ENCODE data around the gene RNF145. TPM values are rescaled to one million over a fixed set of nuclear protein-coding genes. Genes with fewer than 3 reads are reported as not detected.

RNF145 gene
- total RNA-seq, 2 experiments from 2014 or later = 77.5 to 87.5 TPM

DNA sequence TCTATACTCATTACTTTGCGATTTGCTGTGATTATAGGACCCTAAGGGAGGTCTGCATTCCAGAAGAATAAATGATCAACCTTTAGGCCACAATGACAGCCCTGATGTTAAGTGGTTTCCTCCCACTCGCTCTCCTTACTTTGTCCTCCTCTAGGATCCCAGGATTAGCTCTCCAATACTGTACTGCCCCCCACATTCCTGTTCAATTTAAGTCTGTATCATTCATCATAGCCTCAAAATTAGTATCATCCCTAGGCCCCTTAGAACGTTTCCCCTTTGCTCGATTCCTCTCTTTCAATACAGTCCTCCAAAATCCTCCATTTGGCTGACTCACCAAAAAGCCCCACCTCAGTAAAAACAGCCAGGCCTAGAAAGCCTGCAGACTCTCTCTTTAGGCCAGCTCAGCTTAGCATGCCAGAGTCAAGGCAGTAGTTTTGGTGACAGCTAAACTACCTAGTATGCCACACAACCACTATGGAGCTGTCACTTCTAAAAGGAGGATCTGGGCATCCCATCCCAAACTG, 24.4 kb downstream of the RNF145 start:
- TF ChIP-seq, protein P1, sequence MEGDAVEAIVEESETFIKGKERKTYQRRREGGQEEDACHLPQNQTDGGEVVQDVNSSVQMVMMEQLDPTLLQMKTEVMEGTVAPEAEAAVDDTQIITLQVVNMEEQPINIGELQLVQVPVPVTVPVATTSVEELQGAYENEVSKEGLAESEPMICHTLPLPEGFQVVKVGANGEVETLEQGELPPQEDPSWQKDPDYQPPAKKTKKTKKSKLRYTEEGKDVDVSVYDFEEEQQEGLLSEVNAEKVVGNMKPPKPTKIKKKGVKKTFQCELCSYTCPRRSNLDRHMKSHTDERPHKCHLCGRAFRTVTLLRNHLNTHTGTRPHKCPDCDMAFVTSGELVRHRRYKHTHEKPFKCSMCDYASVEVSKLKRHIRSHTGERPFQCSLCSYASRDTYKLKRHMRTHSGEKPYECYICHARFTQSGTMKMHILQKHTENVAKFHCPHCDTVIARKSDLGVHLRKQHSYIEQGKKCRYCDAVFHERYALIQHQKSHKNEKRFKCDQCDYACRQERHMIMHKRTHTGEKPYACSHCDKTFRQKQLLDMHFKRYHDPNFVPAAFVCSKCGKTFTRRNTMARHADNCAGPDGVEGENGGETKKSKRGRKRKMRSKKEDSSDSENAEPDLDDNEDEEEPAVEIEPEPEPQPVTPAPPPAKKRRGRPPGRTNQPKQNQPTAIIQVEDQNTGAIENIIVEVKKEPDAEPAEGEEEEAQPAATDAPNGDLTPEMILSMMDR (IDR thresholded peaks at IDR 0.05) = no peak
- no peak overlapping the region for H3K4me3 Mint-ChIP-seq
- CTCF ChIA-PET = interaction anchor here (2.2 to 2.5 kb wide), 2 partner anchors 10 to 28 kb away, joined by 6 to 14 read pairs; no protein-coding TSS in a partner anchor
- H3K27me3 Mint-ChIP-seq = no peaks in the 10 kb centered on the region
- ATAC-seq (peak; percentile 87), DNase-seq (peak; percentile 61)
- intact Hi-C loops (cut with micrococcal nuclease) = no loop called here
- POLR2A ChIA-PET = interaction anchor here (1.4 kb wide), 1 partner anchor 22 kb away, joined by 4 read pairs; no protein-coding TSS in a partner anchor
- H3K36me3 Mint-ChIP-seq (ENCODE audit: low read depth) = peaks cover 47% of the 10 kb centered on the region
- peak overlapping the region; percentile 84 for H3K27ac Mint-ChIP-seq
- H3K4me1 Mint-ChIP-seq (ENCODE audit: low read depth) = peaks cover 74% of the 10 kb centered on the region
- H3K9me3 Mint-ChIP-seq = no peaks in the 10 kb centered on the region

DNA sequence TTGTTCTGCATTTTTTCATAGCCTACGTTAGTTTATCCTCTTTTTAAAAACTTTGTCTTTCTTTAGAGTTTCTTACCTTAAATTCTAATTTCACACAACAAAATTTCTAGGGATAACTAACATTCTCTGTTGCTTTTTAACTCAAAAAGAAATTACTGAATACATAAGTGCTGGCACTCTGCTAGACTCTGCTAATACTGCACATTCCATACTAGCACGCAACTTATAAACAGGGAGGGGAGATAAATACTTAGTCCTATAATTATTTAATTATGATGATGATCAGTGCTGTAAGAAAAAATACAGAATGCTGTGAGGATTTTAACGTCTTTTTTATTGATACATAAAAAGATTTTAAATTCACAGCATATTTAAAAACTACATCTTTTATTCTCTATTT, 25.1 kb downstream of the RNF145 start:
- no peaks in the 10 kb centered on the region for H3K9me3 Mint-ChIP-seq
- intact Hi-C loops (cut with micrococcal nuclease) = no loop called here
- TF ChIP-seq, protein P1 (IDR thresholded peaks at IDR 0.05) = no peak
- H3K27ac Mint-ChIP-seq = peak overlapping the region; percentile 17
- no peak overlapping the region for H3K4me3 Mint-ChIP-seq
- ChIA-PET POLR2A (interaction anchor here (1.4 kb wide), 1 partner anchor 23 kb away, joined by 4 read pairs; no protein-coding TSS in a partner anchor), CTCF (no interaction called here)
- H3K36me3 Mint-ChIP-seq (ENCODE audit: low read depth) = peaks cover 41% of the 10 kb centered on the region
- no peaks in the 10 kb centered on the region for H3K27me3 Mint-ChIP-seq
- H3K4me1 Mint-ChIP-seq (ENCODE audit: low read depth) = peaks cover 74% of the 10 kb centered on the region
- DNase-seq = no peak
- ATAC-seq = no peak

DNA sequence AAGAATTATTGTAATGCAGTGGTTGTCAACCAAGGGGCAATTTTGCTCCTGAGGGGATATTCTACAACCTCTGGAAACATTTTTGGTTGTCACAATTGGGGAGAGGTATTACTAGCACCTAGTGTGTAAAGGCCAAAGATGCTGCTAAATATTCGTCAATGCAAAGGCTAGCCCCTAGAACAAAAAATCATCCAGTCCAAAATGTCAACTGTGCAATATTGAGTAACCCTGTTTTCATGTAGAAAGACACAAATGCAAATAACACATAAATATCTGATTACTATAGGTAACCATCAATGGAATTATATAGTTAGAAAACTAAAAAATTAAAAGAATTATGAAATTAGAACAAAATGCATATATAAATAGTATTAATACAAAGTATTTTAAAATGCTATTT, 26.1 kb downstream of the RNF145 start:
- intact Hi-C loops (cut with micrococcal nuclease) = no loop called here
- peaks cover 76% of the 10 kb centered on the region for H3K4me1 Mint-ChIP-seq (ENCODE audit: low read depth)
- H3K36me3 Mint-ChIP-seq (ENCODE audit: low read depth) = peaks cover 43% of the 10 kb centered on the region

GRCh38 chr5:159182691-159183090, 26.7 kb downstream of the RNF145 start:
- ChIA-PET POLR2A (interaction anchor here (0.7 to 2.0 kb wide), 3 partner anchors 10 to 25 kb away, joined by 3 to 4 read pairs (median 3); no protein-coding TSS in a partner anchor), CTCF (no interaction called here)
- Mint-ChIP-seq H3K4me3 (no peak overlapping the region), H3K9me3 (no peaks in the 10 kb centered on the region), H3K27me3 (no peaks in the 10 kb centered on the region), H3K4me1 (ENCODE audit: low read depth) (peaks cover 74% of the 10 kb centered on the region), H3K36me3 (ENCODE audit: low read depth) (peaks cover 41% of the 10 kb centered on the region), H3K27ac (peak overlapping the region; percentile 56)
- intact Hi-C loops (cut with micrococcal nuclease) = no loop called here
- TF ChIP-seq, protein P1 (IDR thresholded peaks at IDR 0.05) = no peak
- DNase-seq = no peak
- no peak for ATAC-seq

More for the DNA sequence above, 26.1 kb downstream of the RNF145 start:
- H3K9me3 Mint-ChIP-seq = no peaks in the 10 kb centered on the region
- ChIA-PET CTCF (no interaction called here), POLR2A (interaction anchor here (0.7 to 2.0 kb wide), 2 partner anchors 11 to 25 kb away, joined by 3 to 4 read pairs; no protein-coding TSS in a partner anchor)
- H3K27ac Mint-ChIP-seq = peak overlapping the region; percentile 49
- no peak for ATAC-seq
- TF ChIP-seq, protein P1 (IDR thresholded peaks at IDR 0.05) = no peak
- H3K27me3 Mint-ChIP-seq = no peaks in the 10 kb centered on the region
- DNase-seq = no peak
- H3K4me3 Mint-ChIP-seq = no peak overlapping the region

DNA sequence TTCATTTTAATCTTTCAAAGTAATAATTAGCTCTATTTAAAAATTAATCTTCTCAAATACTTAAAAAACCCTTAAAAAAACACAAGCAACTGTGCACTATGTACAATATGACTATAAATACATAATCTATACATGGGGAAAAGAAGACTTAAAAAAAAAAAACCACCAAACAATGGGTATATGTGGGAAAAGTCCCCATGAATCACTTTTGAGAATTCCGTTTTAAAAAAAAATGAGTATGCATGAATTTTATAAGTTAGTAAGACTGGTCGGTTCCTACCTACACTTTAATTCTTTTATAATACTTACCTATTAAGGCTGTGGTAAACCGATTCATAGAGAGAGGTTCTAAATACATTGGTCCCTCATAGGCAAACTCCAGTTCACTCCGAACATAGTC, 27.7 kb downstream of the RNF145 start:
- H3K27me3 Mint-ChIP-seq = no peaks in the 10 kb centered on the region
- peak overlapping the region; percentile 86 for H3K27ac Mint-ChIP-seq
- intact Hi-C loops (cut with micrococcal nuclease) = no loop called here
- no peak overlapping the region for H3K4me3 Mint-ChIP-seq
- ChIA-PET CTCF (interaction anchor here (0.9 to 1.5 kb wide), 2 partner anchors 25 to 49 kb away, joined by 3 to 5 read pairs; no protein-coding TSS in a partner anchor), POLR2A (interaction anchor here (1.5 to 2.0 kb wide), 2 partner anchors 15 to 26 kb away, joined by 4 read pairs; no protein-coding TSS in a partner anchor)
- no peaks in the 10 kb centered on the region for H3K9me3 Mint-ChIP-seq
- ATAC-seq (no peak), DNase-seq (no peak)
- TF ChIP-seq, protein P1 (IDR thresholded peaks at IDR 0.05) = no peak
- H3K4me1 Mint-ChIP-seq (ENCODE audit: low read depth) = peaks cover 82% of the 10 kb centered on the region
- peaks cover 48% of the 10 kb centered on the region for H3K36me3 Mint-ChIP-seq (ENCODE audit: low read depth)

All from activated CD8-positive, alpha-beta T cell treated with anti-CD3 and anti-CD28 coated beads for 36 hours (primary cell).